Heart left ventricle (tissue), 13 donors: ENCODE data around the gene MAGEA12.
"Not testable (repeated sequence)": the region's sequence is repeated elsewhere in the genome, so short reads cannot be mapped to it uniquely, and the experiment has no call there.

ENCODE experiments used
- CTCF ChIP-seq, 12 donors: fragments of 200-600 bp; sonication (generic) in 4 of 12; IDR thresholded peaks; one replicate each; pipeline versions ENCODE4 v1.5.0 to v1.8.0; 2018 to 2022; ENCODE audit warnings: antibody characterized with exemption in 12 of 12, mild to moderate bottlenecking in 5 of 12
- POLR2A ChIP-seq, 2 donors: fragments of 450-650 bp; IDR thresholded peaks; one replicate each; pipeline ENCODE4 v1.6.1; 2017; ENCODE audit warnings: antibody characterized with exemption in 2 of 2, mild to moderate bottlenecking in 2 of 2, moderate library complexity in 2 of 2
- donor health status: ischemic (EF 13 %, LVEDD 7.1; RV severe dilation, severe dysfunction).
- donor health status: DM: no; HTN: yes; CAD: no.
- donor health status: DM: no; HTN: no; CAD: no.
- donor health status: ischemic (EF 25% LVEDD 6.9; RV normal size, moderate dysfunction).
- donor health status: ischemic (EF 25% LVEDD 5.7; RV mildly dilated, moderate dysfunction).
- donor health status: ischemic (EF 35%, LVEDD 5.7; RV mildly dilated, moderate dysfunction).
- donor health status: nonischemic (EF 11% LVEDD 7.7; RV severe dilation, severe dysfunction).
- donor health status: DM: yes; HTN: yes; CAD: no.
- donor health status: PGD.
- donor health status: ischemic (EF 29% LVEDD 5.4; RV normal size, mild dysfunction).
- donor health status: nonischemic (EF 23%, LVEDD 6.1; RV moderate dilation, normal function).

DNA sequence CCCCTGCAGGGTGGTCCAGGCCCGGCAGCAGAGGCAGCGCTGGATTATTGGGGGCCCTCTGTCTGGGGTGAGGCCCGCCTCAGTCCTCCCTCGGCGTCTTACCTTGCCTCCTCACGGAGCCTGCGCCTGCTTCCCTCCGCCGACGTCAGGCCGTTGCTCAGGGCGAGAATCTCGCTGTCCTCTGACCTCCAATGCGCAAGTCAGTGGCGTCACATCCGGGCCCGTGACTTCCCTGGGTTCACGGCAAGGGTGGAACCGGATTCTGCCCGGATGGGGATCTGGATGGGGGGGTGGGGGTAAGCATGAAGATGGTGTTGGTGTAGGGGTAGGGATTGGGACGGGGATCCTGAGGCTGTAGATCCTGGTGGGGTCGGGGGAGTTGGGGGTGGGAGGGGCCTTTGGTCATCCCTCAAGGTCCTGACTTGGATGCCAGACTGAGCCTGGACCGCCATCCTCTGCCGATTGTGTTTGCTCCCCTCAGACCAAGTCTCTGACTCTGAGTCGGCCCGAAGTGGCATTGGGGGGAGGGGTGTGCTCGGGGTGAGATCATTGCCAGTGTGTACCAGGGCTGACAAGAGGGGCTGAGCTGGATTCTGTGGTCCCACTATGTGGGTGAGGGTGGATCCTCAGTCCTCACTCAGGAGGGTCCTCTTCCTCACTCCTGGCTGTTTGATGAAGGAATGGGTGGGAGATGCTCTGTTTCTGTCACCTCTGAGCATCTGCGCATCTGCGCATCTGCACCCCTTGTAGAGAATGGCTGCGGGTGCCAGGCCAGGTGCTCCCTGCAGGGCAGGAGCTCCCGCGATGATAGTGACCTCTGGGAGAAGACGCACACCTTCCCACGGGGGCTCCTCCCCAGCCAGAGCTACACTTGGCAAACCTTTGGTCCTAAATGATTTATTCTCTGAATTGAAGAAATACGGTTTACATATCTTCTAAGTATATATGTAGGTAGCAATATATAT, 20.4 kb downstream of the MAGEA12 start, which contains the start of gene MAGEA2:
- not testable (repeated sequence) for TF ChIP-seq CTCF, POLR2A (IDR thresholded peaks at IDR 0.05)
